NCI-H2171 (cell line): ENCODE data around the gene SPRING1.
"Not testable (repeated sequence)": the region's sequence is repeated elsewhere in the genome, so short reads cannot be mapped to it uniquely, and the experiment has no call there.

ENCODE experiments used
- DNase-seq: peaks from one replicate; lab custom pipeline; 2025; lab: John Stamatoyannopoulos, UW

The SPRING1 gene, protein sequence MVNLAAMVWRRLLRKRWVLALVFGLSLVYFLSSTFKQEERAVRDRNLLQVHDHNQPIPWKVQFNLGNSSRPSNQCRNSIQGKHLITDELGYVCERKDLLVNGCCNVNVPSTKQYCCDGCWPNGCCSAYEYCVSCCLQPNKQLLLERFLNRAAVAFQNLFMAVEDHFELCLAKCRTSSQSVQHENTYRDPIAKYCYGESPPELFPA

DNA sequence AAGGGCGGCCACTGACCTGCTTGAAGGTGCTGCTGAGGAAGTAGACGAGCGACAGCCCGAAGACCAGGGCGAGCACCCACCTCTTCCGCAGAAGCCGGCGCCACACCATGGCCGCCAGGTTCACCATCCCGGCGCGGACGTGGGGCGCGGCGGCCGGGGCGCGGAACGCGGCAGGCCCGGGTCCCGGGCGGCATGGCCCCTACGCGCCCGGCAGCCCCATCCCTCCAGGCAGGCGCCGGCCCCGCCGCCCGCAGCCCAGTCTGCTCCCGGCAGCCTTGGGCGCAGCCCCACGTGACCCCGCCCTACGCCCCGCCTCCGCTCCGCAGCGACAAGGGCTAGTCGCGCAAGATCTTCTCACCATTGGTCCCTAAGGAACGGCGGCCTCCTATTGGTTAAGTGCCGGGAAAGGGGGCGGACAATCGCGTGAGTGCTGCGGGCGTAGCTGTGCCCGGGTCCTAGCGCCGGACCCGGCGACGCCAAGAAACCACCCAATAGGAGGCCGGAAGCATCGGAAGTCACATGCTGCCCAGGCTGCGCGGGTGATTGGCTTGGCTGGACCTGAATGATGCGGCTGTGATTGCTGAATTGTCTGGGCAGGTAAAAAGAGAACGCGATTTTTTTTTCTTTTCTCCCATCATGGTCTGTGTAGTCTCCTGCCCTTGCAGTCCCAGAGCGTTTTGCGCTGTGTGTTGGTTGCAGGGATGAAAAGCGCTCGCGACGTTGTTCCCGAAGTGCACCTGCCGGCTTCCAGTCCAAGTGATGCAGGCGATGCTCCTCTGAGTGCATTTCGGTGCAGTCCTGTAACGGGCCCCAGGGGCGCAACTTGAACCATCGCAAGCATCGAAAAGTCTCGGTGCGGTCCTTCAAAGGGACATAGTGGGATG is at the start of gene SPRING1, which contains the start of gene RNFT2:
TSS of gene SPRING1 (minus strand) at position 296 of the 884 bp plus-strand sequence. CDS start at position 127, 169 bp downstream.
TSS of gene RNFT2 (plus strand) at position 542 of the 884 bp plus-strand sequence. CDS start 2,183 bp downstream, outside the sequence.
- DNase-seq: peak; percentile 99

GRCh38 chr12:116784238-116784612 is 46.4 kb upstream of the SPRING1 start:
- peak; percentile 5 for DNase-seq

- no peak for DNase-seq
These were observed 45.8 kb upstream of the SPRING1 start for GRCh38 chr12:116783525-116784237.

DNA sequence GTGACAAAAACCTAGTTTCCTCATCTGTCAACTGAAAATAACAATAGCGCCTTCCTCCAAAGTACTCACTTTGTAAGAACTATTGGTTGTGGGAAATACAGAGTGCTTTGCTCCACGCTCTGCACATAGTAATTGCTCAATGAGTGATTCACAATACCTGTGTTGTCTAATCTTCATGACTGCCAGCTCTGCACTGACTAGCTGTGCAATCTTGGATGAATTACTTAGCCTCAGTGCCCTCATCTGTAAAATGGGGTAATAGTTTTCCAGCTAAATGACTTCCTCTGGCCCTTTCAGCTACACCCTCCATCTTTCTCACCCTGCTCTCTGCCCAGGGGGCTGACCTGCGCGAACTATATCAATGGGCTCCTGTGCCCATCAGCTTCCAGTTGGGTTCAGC is 43.1 kb upstream of the SPRING1 start:
- DNase-seq: no peak

- no peak for DNase-seq
These were observed 41.7 kb upstream of the SPRING1 start for GRCh38 chr12:116779597-116779996.

DNA sequence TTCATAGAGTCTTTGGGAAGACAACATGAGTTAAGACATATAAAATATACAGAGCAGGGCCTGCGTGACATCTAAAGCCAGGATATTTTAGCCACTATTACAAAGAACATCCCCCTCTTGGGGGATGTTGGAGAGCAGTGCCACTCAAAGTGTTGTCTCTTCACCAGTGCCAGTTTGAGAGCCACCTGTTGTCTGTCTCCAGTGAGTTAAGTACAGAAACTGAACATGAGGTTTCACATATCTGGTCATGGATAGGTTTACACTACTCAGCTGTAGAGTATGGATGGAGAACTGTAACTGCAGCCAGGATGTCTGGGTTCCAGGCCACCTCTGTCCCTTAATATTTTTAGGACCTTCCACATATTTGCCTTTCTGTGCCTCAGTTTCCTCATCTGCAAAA is 39.4 kb upstream of the SPRING1 start:
- no peak for DNase-seq

DNA sequence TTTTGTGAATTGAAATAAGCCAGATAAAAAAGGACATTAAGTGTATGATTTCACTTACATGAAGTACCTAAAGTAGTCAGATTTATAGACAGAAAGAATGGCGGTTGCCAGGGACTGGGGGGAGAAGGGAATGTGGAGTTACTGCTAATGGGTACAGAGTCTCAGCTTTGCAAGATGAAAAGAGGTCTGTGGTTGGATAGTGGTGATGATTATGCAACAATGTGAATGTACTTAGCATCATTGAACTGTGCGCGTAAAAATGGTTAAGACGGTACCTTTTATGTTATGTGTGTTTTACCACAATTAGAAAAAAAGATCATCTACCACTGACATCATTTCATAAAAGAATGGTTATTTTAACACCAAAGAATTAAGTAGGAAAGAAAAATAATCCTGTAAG is 36.2 kb upstream of the SPRING1 start:
- DNase-seq: no peak

GRCh38 chr12:116773276-116773731 is 35.4 kb upstream of the SPRING1 start:
- DNase-seq: no peak

DNA sequence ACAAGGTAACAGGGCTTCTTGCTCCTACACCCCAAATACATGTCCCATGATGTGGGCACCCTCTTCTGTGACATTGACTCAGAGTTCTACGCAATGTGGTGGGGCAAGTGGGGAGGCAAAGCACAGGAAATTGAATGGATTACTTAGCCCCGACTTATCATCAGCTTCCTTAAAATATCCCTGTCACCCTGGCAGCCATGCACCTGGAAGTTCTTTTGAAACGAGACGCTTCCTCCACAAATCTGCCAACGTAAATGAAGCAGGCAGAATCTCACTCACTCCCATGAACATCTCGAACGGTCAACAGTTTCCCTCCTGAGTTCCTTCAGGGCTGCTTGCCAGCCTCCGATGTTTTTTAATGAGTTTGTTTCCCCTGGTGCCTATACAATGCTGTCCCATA is 33.8 kb upstream of the SPRING1 start:
- DNase-seq: no peak

DNA sequence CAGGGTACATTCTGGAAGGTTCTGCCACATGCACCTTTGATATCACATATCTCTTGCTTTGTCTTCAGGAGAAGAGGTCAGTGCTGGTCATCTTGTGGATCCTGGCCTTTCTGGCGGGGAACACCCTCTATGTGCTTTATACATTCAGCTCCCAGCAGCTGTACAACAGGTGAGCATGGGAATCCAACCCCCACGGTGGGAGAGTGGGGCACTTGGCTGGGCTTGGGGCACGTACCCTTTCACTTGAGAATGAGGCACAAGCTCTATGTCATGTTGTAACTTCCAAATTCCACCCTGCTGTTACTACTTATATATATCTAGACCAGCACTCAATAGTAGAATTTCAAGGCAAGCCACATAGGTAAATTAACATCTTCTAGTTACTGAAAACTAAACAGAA is 28.9 kb upstream of the SPRING1 start:
- DNase-seq: no peak

DNA sequence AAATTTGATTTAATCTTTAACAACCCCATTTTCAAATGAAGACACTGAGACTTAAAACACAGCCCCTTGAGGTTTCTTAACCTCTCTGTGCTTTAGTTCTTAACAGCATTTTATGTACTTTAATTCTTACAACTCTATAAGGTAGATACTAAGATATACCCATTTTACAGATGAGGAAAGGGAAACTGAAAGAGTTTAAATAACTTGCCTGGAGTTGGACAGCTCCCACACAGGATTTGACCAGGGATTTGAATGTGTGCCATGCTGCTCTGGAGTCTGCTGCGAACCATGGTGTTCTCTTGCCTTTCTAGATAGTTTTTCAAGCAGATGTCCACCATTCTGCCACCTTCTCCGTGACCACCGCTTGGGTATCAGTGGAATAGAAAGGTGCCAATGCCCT is 28.4 kb upstream of the SPRING1 start:
- no peak for DNase-seq

DNA sequence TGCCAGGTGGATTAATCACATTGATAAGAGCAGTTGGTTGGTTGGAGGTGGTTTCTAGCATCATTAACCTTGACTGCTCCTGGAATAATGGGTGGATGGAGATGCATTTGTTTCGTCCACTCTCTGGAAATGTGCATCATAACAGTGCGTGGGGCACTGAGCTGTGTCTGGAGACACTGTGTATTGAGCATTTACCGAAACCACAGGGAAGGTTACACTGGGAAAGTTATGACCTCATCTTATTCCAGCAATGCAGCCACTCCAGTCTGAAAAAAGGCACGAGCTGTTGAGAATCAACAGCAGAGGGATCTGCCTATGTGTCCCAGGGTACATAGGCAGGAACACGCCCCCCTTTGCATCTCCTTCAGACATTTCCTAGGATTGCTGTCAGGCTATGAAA is 27.4 kb upstream of the SPRING1 start:
- no peak for DNase-seq

DNA sequence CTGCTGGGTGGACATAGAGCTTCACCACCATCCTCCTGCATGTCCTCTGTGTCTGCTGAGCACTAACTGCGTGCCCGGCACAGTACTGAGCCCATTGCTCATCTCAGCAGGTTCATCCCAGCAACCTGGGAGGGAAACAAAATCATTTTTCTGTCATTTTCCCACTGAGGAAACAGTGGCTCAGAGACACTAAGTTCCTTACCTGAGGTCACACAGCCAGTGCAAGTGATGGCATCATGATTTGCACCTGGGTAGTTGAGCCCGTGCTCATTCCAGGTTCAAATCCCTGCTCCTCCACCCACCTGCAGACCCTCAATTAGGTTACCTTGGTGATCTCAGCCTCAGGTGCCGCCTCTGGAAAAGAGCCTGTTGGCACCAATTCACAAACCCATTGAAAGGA is 23.6 kb upstream of the SPRING1 start:
- DNase-seq: no peak

- no peak for DNase-seq
These were observed 22.8 kb upstream of the SPRING1 start for GRCh38 chr12:116760622-116761020.

- no peak for DNase-seq
These were observed 22.1 kb upstream of the SPRING1 start for GRCh38 chr12:116759783-116760621.

DNA sequence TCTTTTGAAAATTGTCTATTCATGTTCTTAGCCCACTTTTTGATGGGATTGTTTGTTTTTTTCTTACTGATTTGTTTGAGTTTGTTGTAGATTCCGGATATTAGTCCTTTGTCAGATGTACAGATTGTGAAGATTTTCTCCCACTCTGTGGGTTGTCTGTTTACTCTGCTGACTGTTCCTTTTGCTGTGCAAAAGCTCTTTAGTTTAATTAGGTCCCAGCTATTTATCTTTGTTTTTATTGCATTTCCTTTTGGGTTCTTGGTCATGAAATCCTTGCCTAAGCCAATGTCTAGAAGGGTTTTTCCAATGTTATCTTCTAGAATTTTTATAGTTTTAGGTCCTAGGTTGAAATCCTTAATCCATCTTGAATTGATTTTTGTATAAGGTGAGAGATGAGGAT is 16.9 kb upstream of the SPRING1 start:
- DNase-seq: not testable (repeated sequence)

DNA sequence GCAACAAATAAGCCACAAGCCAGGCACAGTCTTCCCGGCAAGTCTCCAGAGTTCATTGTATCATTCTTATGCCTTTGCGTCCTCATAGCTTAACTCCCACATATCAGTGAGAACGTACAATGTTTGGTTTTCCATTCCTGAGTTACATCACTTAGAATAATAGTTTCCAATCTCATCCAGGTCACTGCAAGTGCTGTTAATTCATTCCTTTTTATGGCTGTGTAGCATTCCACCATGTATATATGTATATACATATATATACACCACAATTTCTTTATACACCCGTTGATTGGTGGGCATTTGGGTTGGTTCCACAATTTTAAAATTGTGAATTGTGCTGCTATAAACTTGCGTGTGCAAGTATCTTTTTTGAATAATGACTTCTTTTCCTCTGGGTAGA is 16.2 kb upstream of the SPRING1 start:
- not testable (repeated sequence) for DNase-seq

GRCh38 chr12:116750298-116750697 is 12.4 kb upstream of the SPRING1 start:
- DNase-seq: no peak

- DNase-seq: no peak
These were observed 12.0 kb upstream of the SPRING1 start for GRCh38 chr12:116749884-116750283.

DNA sequence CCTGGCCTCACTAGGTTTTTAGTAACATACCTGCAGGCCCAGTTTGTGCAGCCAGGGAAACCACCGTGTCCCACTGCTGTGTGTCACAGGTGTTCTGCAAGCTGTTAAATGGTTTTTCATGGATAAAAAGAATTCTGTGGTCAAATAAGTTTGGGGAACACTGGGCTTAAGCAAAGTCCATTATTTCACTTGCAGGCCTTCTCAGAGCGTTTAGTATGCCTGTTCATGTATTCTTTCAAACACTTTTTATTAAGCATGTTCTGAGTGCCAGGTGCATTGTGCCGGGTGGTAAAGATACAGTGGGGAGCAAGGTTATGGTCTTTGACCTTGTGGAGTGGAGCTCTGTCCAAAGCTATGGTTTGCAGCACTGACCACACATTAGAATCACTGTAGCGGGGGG is 7.7 kb upstream of the SPRING1 start:
- DNase-seq: no peak

DNA sequence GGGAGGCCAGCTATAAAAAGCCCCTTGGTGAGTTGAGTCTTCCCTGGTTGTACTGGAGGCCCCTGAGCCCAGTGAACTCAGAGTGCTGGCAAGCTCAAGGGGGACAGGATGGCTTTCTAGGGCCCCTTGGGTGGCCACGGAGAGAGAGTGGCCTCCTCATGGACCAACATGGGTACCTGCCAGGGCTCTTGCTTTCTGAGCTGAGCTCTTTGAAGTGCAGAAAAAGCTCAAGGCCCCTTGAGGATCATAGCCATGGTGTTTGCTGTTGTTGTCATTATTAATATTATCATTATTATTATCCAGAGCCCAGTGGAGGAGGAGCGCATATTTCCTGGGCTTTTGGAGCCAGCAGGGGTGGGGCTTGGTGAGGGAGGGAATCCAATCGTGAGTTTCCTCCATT is 6.9 kb upstream of the SPRING1 start:
- no peak for DNase-seq

DNA sequence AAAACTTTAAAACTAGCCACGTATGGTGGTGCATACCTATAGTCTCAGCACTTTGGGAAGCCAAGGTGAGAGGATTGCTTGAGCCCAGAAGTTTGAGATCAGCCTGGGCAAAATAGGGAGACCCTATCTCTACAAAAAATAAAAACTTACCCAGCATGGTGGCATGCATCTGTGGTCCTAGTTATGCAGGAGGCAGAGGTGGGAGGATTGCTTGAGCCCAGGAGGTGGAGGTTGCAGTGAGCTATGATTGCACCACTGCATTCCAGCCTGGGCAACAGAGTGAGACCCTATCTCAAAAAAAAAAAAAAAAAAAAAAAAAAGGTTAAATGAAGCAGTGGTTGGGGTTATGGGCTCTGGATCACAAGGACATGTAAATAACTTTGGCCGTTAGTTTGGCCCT is 4.9 kb upstream of the SPRING1 start:
- not testable (repeated sequence) for DNase-seq
